OCI-LY3 (cell line): ENCODE measurements around the gene CELF6.

Source experiments
- H2AFZ ChIP-seq: fragments of 200-600, 300-600 bp; shearing (Covaris generic); 2 replicates; pipeline ENCODE4 v1.6.0; 2014; ENCODE audit warnings: antibody characterized with exemption, low read depth, low read length
- H3K27ac ChIP-seq: fragments of 200-600, 300-600 bp; sonication (generic); 2 replicates; pipeline ENCODE4 v1.5.1; 2014; ENCODE audit warnings: mild to moderate bottlenecking, low read length, moderate library complexity, mixed read lengths
- H3K27me3 ChIP-seq: fragments of 200-600, 300-600 bp; sonication (generic); 2 replicates; pipeline ENCODE4 v1.6.1; 2014; ENCODE audit warnings: low read depth, low read length, mixed read lengths
- H3K36me3 ChIP-seq: fragments of 200-600, 300-600 bp; sonication (generic); replicated peaks from 2 replicates; pipeline ENCODE3; 2014; ENCODE audit warnings: low read depth, low read length, mixed read lengths
- H3K4me1 ChIP-seq: fragments of 300-600, 200-600 bp; sonication (generic); 2 replicates; pipeline ENCODE4 v1.6.1; 2014; ENCODE audit warnings: low read length, mixed read lengths
- H3K4me2 ChIP-seq: fragments of 200-600, 300-600 bp; sonication (generic); 2 replicates; pipeline ENCODE4 v1.6.1; 2014; ENCODE audit warnings: low read length, mixed read lengths
- H3K4me3 ChIP-seq: fragments of 300-600, 200-600 bp; sonication (generic); 2 replicates; pipeline ENCODE4 v1.5.1; 2014; ENCODE audit warnings: antibody characterized with exemption, mild to moderate bottlenecking, low read length, moderate library complexity
- H3K79me2 ChIP-seq: fragments of 300-600, 200-600 bp; shearing (Covaris generic); 2 replicates; pipeline ENCODE4 v1.6.1; 2014; ENCODE audit warnings: mild to moderate bottlenecking, low read length, mixed read lengths
- H3K9ac ChIP-seq: fragments of 300-600, 200-600 bp; shearing (Covaris generic); 2 replicates; pipeline ENCODE4 v1.6.0; 2014; ENCODE audit warnings: mild to moderate bottlenecking, low read length, moderate library complexity
- H3K9me3 ChIP-seq: fragments of 200-600, 300-600 bp; shearing (Covaris generic); 2 replicates; pipeline ENCODE4 v1.6.1; 2014; ENCODE audit warnings: low read length, mixed read lengths; ENCODE audit not compliant: insufficient read depth
- H4K20me1 ChIP-seq: fragments of 200-600, 300-600 bp; sonication (generic); 2 replicates; pipeline ENCODE4 v1.6.1; 2016; ENCODE audit warnings: low read length, mixed read lengths; ENCODE audit not compliant: insufficient read depth
- EZH2phosphoT487 ChIP-seq: fragments of 200-600 bp; shearing (Covaris generic); IDR thresholded peaks from 2 replicates; pipeline ENCODE4 v1.6.1; 2018; ENCODE audit warnings: antibody characterized with exemption, mixed run types, low read depth
- TF ChIP-seq, protein P1 (sequence below): fragments of 200-600, 300-600 bp; sonication (generic); IDR thresholded peaks from 2 replicates; pipeline ENCODE4 v1.5.1; 2014; ENCODE audit warnings: antibody characterized with exemption, low read length, low read depth

CELF6 gene

DNA sequence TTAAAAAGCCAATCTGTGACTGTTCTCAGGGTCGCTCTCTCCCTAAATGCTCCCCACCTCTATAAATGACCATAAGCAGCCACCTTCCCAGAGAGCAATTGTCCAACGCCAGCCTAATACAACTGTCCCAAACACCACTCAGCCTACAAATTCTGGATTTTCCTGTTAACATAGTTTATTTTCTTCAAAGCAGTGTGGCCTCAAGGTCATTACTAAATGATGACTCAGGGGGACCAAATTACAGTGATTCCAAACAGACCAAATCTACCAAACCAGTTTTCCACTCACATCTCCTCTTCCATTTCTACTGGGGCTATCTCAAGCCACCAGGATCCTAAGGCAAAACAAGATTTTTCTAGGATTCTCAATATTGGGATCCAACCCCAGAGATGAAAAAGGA lies 33.3 kb upstream of the CELF6 start:
- peaks cover 22% of the 10 kb centered on the region for H4K20me1 ChIP-seq
- TF ChIP-seq EZH2phosphoT487 = no peak
- TF ChIP-seq, protein P1, sequence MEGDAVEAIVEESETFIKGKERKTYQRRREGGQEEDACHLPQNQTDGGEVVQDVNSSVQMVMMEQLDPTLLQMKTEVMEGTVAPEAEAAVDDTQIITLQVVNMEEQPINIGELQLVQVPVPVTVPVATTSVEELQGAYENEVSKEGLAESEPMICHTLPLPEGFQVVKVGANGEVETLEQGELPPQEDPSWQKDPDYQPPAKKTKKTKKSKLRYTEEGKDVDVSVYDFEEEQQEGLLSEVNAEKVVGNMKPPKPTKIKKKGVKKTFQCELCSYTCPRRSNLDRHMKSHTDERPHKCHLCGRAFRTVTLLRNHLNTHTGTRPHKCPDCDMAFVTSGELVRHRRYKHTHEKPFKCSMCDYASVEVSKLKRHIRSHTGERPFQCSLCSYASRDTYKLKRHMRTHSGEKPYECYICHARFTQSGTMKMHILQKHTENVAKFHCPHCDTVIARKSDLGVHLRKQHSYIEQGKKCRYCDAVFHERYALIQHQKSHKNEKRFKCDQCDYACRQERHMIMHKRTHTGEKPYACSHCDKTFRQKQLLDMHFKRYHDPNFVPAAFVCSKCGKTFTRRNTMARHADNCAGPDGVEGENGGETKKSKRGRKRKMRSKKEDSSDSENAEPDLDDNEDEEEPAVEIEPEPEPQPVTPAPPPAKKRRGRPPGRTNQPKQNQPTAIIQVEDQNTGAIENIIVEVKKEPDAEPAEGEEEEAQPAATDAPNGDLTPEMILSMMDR = no peak
- H3K4me3 ChIP-seq = no peak overlapping the region
- H3K79me2 ChIP-seq = peaks cover 9% of the 10 kb centered on the region
- H3K36me3 ChIP-seq = peaks cover 38% of the 10 kb centered on the region
- H3K4me1 ChIP-seq = no peaks in the 10 kb centered on the region
- H2AFZ ChIP-seq = no peak overlapping the region
- no peak overlapping the region for H3K9ac ChIP-seq
- H3K4me2 ChIP-seq = no peak overlapping the region
- no peaks in the 10 kb centered on the region for H3K27me3 ChIP-seq
- no peak overlapping the region for H3K27ac ChIP-seq
- H3K9me3 ChIP-seq = no peaks in the 10 kb centered on the region

DNA sequence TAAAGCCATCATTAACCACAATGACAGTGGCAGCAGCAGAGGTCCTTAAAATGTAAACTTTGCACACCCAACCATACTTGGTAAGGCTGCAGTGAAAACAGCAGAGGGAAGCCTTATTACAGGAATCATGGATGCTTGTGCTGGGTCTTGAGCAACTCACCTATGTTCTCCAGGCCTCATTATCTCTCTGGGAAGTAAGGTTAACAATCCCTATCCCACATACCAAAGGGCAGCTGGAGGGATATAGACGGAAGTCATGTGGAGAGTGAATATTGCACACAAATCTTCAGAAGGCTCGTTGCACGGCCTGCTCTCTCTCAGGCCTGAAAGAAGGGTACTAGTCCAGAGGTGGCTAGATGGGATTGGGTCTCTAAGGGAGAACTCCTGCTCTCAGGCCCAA lies 25.8 kb upstream of the CELF6 start:
- no peak overlapping the region for H3K4me2 ChIP-seq
- TF ChIP-seq EZH2phosphoT487 = no peak
- TF ChIP-seq, protein P1 = no peak
- no peak overlapping the region for H3K4me3 ChIP-seq
- H3K4me1 ChIP-seq = no peaks in the 10 kb centered on the region
- H4K20me1 ChIP-seq = no peaks in the 10 kb centered on the region
- H2AFZ ChIP-seq = no peak overlapping the region
- H3K9me3 ChIP-seq = no peaks in the 10 kb centered on the region
- H3K27me3 ChIP-seq = no peaks in the 10 kb centered on the region
- H3K36me3 ChIP-seq = peaks cover 29% of the 10 kb centered on the region
- H3K27ac ChIP-seq = no peak overlapping the region
- H3K79me2 ChIP-seq = no peaks in the 10 kb centered on the region
- no peak overlapping the region for H3K9ac ChIP-seq

DNA sequence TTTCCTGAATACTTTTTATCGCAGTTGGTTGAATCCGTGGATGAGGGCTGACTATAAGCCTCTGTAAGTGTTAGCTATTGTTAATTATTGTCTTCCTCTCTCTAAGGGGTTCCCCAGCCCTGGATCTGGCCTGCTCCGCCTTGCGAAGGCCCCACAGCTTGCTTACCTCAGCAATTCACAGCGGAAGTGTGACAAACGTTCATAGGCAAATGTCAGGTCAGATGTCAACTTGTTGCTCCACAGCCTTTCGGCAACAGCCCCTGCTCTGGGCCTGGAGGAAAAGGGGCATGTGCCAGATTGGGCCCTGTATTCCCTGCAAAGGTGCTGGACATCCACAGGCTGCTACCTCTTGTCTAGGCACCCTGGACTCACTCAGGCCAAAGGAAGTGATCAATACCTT lies 25.3 kb upstream of the CELF6 start:
- Histone ChIP-seq H3K79me2 (no peaks in the 10 kb centered on the region), H3K9me3 (no peaks in the 10 kb centered on the region), H3K36me3 (peaks cover 26% of the 10 kb centered on the region), H3K9ac (no peak overlapping the region), H3K27me3 (no peaks in the 10 kb centered on the region), H3K4me2 (no peak overlapping the region), H2AFZ (no peak overlapping the region), H3K4me3 (no peak overlapping the region), H3K4me1 (no peaks in the 10 kb centered on the region), H4K20me1 (no peaks in the 10 kb centered on the region), H3K27ac (no peak overlapping the region)
- no peak for TF ChIP-seq EZH2phosphoT487
- TF ChIP-seq, protein P1 = no peak

DNA sequence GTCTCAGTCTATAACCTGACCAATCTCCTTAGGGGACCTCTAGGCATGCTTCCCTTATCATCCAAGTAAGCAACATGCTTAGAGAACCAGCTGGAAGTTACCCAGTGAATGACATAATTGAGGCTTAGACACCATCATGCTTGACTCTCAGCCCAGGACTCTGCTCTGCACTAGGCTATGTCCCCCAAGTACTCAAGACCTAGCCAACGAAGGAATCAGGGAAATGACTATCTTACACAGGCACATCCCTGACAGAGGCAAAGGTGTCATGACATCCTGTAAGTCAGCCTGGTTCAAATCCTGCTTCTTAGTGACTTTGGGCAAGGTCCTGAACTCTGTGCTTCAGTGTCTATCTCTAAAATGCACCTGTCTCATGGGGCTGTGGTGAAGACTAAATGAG lies 24.6 kb upstream of the CELF6 start:
- H3K27me3 ChIP-seq = no peaks in the 10 kb centered on the region
- no peak overlapping the region for H3K4me2 ChIP-seq
- no peaks in the 10 kb centered on the region for H3K79me2 ChIP-seq
- H3K9me3 ChIP-seq = no peaks in the 10 kb centered on the region
- no peaks in the 10 kb centered on the region for H4K20me1 ChIP-seq
- H2AFZ ChIP-seq = no peak overlapping the region
- peaks cover 25% of the 10 kb centered on the region for H3K36me3 ChIP-seq
- TF ChIP-seq, protein P1 = no peak
- no peak for TF ChIP-seq EZH2phosphoT487
- H3K4me1 ChIP-seq = no peaks in the 10 kb centered on the region
- H3K4me3 ChIP-seq = no peak overlapping the region
- H3K9ac ChIP-seq = no peak overlapping the region
- H3K27ac ChIP-seq = no peak overlapping the region
